EL (cell line): ENCODE measurements around the gene KDM3A.

Experiments used
- DNase-seq: peaks from one replicate; pipeline ENCODE4 v3.0.0-alpha.2; 2016

KDM3A gene

DNA sequence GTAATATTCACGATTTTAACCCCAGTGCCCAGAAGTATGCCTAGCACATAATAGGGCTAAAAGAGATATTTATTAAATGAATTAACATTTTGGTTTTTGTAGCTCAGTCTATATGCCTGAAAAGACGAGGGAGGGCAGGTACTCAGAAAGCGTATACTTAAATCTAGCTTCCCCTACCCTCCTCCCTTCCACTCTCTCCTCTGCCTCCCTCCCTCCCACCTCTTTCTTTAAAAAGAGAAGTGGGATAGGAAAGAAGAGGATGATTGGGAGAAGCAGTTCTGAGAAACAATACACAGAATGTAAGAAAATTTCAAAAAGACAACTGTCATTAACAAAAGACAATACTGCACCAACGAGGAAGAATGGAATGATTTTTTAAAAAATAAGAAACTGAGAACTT, 82.3 kb downstream of the KDM3A start:
- no peak for DNase-seq

- DNase-seq = no peak
These were observed 84.5 kb downstream of the KDM3A start for GRCh38 chr2:86525421-86526340.

DNA sequence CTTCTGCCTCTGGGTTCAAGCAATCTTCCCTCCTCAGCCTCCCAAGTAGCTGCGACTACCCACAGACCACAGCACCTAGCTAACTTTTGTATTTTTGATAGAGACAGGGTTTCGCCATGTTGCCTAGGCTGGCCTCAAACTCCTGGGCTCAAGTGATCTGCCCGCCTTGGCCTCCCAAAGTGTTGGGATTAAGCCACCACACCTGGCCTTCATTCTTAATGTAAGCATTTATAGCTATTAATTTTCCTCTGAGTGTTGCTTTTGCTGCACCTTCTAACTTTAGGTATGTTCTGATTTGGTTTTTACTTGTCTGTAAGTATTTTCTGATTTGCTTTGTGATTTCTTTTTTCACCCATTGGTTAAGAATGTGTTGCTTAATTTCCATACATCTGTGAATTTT, 92.4 kb downstream of the KDM3A start:
- no peak for DNase-seq

GRCh38 chr2:86541334-86541733, 100.2 kb downstream of the KDM3A start:
- no peak for DNase-seq
